GM23338 (cell line): ENCODE data around the gene TRAM2. TPM values are rescaled to one million over a fixed set of nuclear protein-coding genes. Genes with fewer than 3 reads are reported as not detected.

Source experiments
- ATAC-seq: fragments of 200-7000 bp; cut with Tn5 transposase; 3 replicates; pipeline ENCODE4 v1.9.1; 2020
- DNase-seq: peaks from one replicate; pipeline ENCODE4 v3.0.0-alpha.2; 2015; ENCODE audit warnings: low spot score
- H2AFZ ChIP-seq: fragments of 200-600 bp; sonication (generic); 2 replicates; pipeline ENCODE4 v1.8.0; 2016; ENCODE audit warnings: antibody characterized with exemption, mild to moderate bottlenecking, moderate library complexity
- H3F3A ChIP-seq: fragments of 200-600 bp; sonication (generic); replicated peaks from 2 replicates; pipeline ENCODE4 v1.8.0; 2017; ENCODE audit warnings: antibody characterized with exemption, mixed run types, low read depth
- H3K27ac ChIP-seq: fragments of 200-600 bp; sonication (generic); 2 replicates; pipeline ENCODE4 v1.6.1; 2016; ENCODE audit warnings: low read depth
- H3K27me3 ChIP-seq: fragments of 200-600 bp; sonication (generic); 2 replicates; pipeline ENCODE4 v1.8.0; 2016; ENCODE audit warnings: mild to moderate bottlenecking, mixed run types, moderate library complexity; ENCODE audit not compliant: insufficient read depth
- H3K36me3 ChIP-seq: fragments of 200-600 bp; sonication (generic); 2 replicates; pipeline ENCODE4 v1.8.0; 2016; ENCODE audit warnings: mild to moderate bottlenecking; ENCODE audit not compliant: insufficient read depth
- H3K4me1 ChIP-seq: fragments of 200-600 bp; sonication (generic); 2 replicates; pipeline ENCODE4 v1.8.0; 2016; ENCODE audit warnings: mild to moderate bottlenecking, moderate library complexity; ENCODE audit not compliant: insufficient read depth
- H3K4me2 ChIP-seq: fragments of 200-600 bp; sonication (generic); 2 replicates; pipeline ENCODE4 v1.7.1; 2017; ENCODE audit warnings: mixed run types
- H3K4me3 ChIP-seq: fragments of 200-600 bp; sonication (generic); 2 replicates; pipeline ENCODE4 v1.6.1; 2016; ENCODE audit warnings: mixed run types
- H3K79me2 ChIP-seq: fragments of 200-600 bp; sonication (generic); replicated peaks from 2 replicates; pipeline ENCODE4 v1.8.0; 2017; ENCODE audit warnings: mild to moderate bottlenecking; ENCODE audit not compliant: insufficient read depth
- H3K9me2 ChIP-seq: fragments of 200-600 bp; sonication (generic); 2 replicates; pipeline ENCODE4 v1.8.0; 2017; ENCODE audit not compliant: insufficient read depth
- H4K20me1 ChIP-seq: fragments of 200-600 bp; sonication (generic); replicated peaks from 2 replicates; pipeline ENCODE4 v1.8.0; 2017; ENCODE audit warnings: mild to moderate bottlenecking; ENCODE audit not compliant: insufficient read depth
- H3K27ac Mint-ChIP-seq: 2 replicates; pipeline ENCODE4 v1.8.0; 2020; ENCODE audit warnings: inconsistent platforms, mild to moderate bottlenecking, moderate library complexity, mixed read lengths
- H3K27me3 Mint-ChIP-seq: 3 replicates; pipeline ENCODE4 v1.8.0; 2022; ENCODE audit warnings: low read depth, mild to moderate bottlenecking, moderate library complexity, mixed read lengths, inconsistent platforms; ENCODE audit not compliant: insufficient read depth, poor library complexity
- H3K36me3 Mint-ChIP-seq: 3 replicates; pipeline ENCODE4 v1.8.0; 2021; ENCODE audit warnings: low read depth, mild to moderate bottlenecking, inconsistent platforms, moderate library complexity, mixed read lengths
- H3K4me1 Mint-ChIP-seq: 3 replicates; pipeline ENCODE4 v1.8.0; 2020; ENCODE audit warnings: mild to moderate bottlenecking, inconsistent platforms, mixed read lengths
- H3K4me3 Mint-ChIP-seq: 3 replicates; pipeline ENCODE4 v1.8.0; 2021; ENCODE audit warnings: moderate library complexity, mild to moderate bottlenecking, inconsistent platforms, mixed read lengths
- H3K9me3 Mint-ChIP-seq: 3 replicates; pipeline ENCODE4 v1.8.0; 2020; ENCODE audit warnings: moderate library complexity, mild to moderate bottlenecking, inconsistent platforms, mixed read lengths
- CREB1 ChIP-seq: fragments of 250-450 bp; sonication (Bioruptor Pico); IDR thresholded peaks from 2 replicates; pipeline ENCODE4 v1.5.0; 2020; ENCODE audit warnings: low read depth, mild to moderate bottlenecking, moderate library complexity
- CTCF ChIP-seq, 2 experiments: fragments of 200-600 bp in 1 of 2; sonication (generic) in 1 of 2; conservative IDR thresholded peaks; 2 replicates each; pipeline versions ENCODE4 v1.5.1 to v1.6.1; 2016 to 2017; ENCODE audit warnings: antibody characterized with exemption in 2 of 2, low read depth in 2 of 2, mild to moderate bottlenecking in 2 of 2, moderate library complexity in 1 of 2
- EZH2 ChIP-seq: fragments of 200-600 bp; sonication (generic); IDR thresholded peaks from one replicate; pipeline ENCODE4 v1.8.0; 2017; ENCODE audit warnings: antibody characterized with exemption, mild to moderate bottlenecking, low read depth; ENCODE audit not compliant: unreplicated experiment
- EZH2phosphoT487 ChIP-seq: fragments of 200-600 bp; sonication (generic); IDR thresholded peaks from one replicate; pipeline ENCODE4 v1.8.1; 2018; ENCODE audit warnings: antibody characterized with exemption; ENCODE audit not compliant: unreplicated experiment
- JUNB ChIP-seq: IDR thresholded peaks from one replicate; pipeline ENCODE4 v1.6.1; 2016; ENCODE audit warnings: antibody characterized with exemption; ENCODE audit not compliant: unreplicated experiment
- NANOG ChIP-seq: IDR thresholded peaks from 2 replicates; pipeline ENCODE4 v1.6.1; 2016; ENCODE audit warnings: antibody characterized with exemption, borderline replicate concordance
- POLR2AphosphoS5 ChIP-seq: IDR thresholded peaks from 2 replicates; pipeline ENCODE4 v1.6.1; 2016; ENCODE audit warnings: antibody characterized with exemption, low read depth
- STAT1 ChIP-seq: IDR thresholded peaks from one replicate; pipeline ENCODE4 v1.6.1; 2016; ENCODE audit warnings: antibody characterized with exemption; ENCODE audit not compliant: unreplicated experiment
- ZNF114 ChIP-seq: fragments of 250-450 bp; sonication (Bioruptor Pico); IDR thresholded peaks from 2 replicates; pipeline ENCODE4 v1.5.0; 2020; ENCODE audit warnings: mild to moderate bottlenecking, moderate library complexity
- ZNF331 ChIP-seq: fragments of 250-450 bp; sonication (Bioruptor Pico); IDR thresholded peaks from 2 replicates; pipeline ENCODE4 v1.5.0; 2020; ENCODE audit warnings: low read depth, mild to moderate bottlenecking, moderate library complexity
- ZNF462 ChIP-seq: fragments of 250-450 bp; sonication (Bioruptor Pico); IDR thresholded peaks from 2 replicates; pipeline ENCODE4 v1.5.0; 2020; ENCODE audit warnings: mild to moderate bottlenecking, moderate library complexity
- polyA plus RNA-seq: library from polyadenylated mRNA; unstranded; fragments of >200 nt; fragmentation: Nextera tagmentation; extraction: Ambion mirVana; gene quantifications from 2 replicates; pipeline ENCODE4 v1.2.1, GENCODE V29; 2016
- total RNA-seq: library from RNA; depleted of rRNA; stranded (reverse); fragments of >200 nt; shearing (Covaris generic); gene quantifications from 2 replicates; pipeline ENCODE4 v1.2.3, GENCODE V29; 2014
- TF ChIP-seq, protein P1 (sequence below): IDR thresholded peaks from 2 replicates; pipeline ENCODE4 v1.6.1; 2016; ENCODE audit warnings: antibody characterized with exemption
- TF ChIP-seq, protein P2 (sequence below): IDR thresholded peaks from one replicate; pipeline ENCODE4 v1.6.1; 2018; ENCODE audit warnings: antibody characterized with exemption; ENCODE audit not compliant: unreplicated experiment

The TRAM2 gene
- total and polyA plus RNA-seq, 2 experiments from 2014 or later = 4.0 to 14.0 TPM

DNA sequence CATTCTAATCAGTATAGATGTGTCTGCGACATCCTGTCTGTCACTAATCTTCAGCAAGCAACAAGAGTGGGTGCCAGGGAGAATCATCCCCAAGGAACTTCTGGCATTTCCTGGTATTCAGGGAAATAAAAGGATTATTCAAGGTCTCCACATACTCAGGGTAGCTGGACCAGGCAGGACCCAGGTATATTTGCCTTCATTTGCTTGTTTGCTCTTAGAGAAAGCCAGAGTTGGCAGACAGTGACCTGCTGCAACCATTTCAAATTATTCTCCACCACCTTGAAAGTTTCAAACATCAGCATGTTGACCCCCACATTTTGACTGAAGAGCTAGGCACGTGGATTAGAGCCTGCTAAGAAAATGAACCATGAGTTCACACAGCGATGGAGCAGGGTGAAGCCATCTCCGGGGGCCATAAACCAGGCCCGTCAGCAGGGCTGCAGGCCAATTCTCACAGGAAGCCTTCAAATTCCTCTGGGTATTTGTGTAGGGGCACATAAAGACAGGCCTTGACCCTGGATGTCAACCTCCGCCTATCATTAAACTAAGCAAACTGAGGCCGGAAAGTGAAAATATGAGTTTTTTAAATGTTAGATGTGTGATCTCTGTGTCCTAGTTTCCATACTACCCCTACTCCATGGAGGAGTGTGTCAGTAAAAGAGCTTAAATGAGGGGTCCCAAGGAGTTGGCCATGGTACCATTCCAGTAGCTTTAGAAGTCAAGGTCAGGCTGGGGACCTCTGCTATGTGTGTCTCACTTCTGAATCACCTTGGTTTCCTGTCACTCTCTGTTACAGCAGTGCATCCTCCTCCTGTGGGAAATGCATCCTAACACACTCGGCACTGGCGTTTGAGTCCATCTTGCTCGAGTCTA, 32.9 kb downstream of the TRAM2 start:
- Histone ChIP-seq H2AFZ (no peak overlapping the region), H4K20me1 (0 out of 2 replicates have a peak, but pooled peaks cover 3% of the 10 kb centered on the region), H3K27me3 (no peaks in the 10 kb centered on the region), H3K79me2 (peaks cover 49% of the 10 kb centered on the region), H3K4me3 (no peak overlapping the region), H3K4me2 (peak overlapping the region; percentile 11), H3K9me2 (peaks cover 5% of the 10 kb centered on the region), H3K4me1 (peaks cover 38% of the 10 kb centered on the region), H3K27ac (peak overlapping the region; percentile 42), H3K36me3 (no peaks in the 10 kb centered on the region), H3F3A (no peaks in the 10 kb centered on the region)
- no peak overlapping the region for H3K27ac Mint-ChIP-seq
- H3K36me3 Mint-ChIP-seq = no peaks in the 10 kb centered on the region
- no peaks in the 10 kb centered on the region for H3K9me3 Mint-ChIP-seq
- TF ChIP-seq ZNF462 (no peak), JUNB (no peak), CREB1 (no peak), EZH2phosphoT487 (no peak), ZNF114 (CRISPR knock-in tag) (no peak), POLR2AphosphoS5 (no peak), NANOG (no peak), EZH2 (no peak), STAT1 (no peak), CTCF (conservative IDR thresholded peaks at IDR 0.05; ENCODE audit: low read depth in 2 of 2) (no peak), ZNF331 (CRISPR knock-in tag) (no peak)
- TF ChIP-seq, protein P1, sequence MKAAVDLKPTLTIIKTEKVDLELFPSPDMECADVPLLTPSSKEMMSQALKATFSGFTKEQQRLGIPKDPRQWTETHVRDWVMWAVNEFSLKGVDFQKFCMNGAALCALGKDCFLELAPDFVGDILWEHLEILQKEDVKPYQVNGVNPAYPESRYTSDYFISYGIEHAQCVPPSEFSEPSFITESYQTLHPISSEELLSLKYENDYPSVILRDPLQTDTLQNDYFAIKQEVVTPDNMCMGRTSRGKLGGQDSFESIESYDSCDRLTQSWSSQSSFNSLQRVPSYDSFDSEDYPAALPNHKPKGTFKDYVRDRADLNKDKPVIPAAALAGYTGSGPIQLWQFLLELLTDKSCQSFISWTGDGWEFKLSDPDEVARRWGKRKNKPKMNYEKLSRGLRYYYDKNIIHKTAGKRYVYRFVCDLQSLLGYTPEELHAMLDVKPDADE = no peak
- TF ChIP-seq, protein P2, sequence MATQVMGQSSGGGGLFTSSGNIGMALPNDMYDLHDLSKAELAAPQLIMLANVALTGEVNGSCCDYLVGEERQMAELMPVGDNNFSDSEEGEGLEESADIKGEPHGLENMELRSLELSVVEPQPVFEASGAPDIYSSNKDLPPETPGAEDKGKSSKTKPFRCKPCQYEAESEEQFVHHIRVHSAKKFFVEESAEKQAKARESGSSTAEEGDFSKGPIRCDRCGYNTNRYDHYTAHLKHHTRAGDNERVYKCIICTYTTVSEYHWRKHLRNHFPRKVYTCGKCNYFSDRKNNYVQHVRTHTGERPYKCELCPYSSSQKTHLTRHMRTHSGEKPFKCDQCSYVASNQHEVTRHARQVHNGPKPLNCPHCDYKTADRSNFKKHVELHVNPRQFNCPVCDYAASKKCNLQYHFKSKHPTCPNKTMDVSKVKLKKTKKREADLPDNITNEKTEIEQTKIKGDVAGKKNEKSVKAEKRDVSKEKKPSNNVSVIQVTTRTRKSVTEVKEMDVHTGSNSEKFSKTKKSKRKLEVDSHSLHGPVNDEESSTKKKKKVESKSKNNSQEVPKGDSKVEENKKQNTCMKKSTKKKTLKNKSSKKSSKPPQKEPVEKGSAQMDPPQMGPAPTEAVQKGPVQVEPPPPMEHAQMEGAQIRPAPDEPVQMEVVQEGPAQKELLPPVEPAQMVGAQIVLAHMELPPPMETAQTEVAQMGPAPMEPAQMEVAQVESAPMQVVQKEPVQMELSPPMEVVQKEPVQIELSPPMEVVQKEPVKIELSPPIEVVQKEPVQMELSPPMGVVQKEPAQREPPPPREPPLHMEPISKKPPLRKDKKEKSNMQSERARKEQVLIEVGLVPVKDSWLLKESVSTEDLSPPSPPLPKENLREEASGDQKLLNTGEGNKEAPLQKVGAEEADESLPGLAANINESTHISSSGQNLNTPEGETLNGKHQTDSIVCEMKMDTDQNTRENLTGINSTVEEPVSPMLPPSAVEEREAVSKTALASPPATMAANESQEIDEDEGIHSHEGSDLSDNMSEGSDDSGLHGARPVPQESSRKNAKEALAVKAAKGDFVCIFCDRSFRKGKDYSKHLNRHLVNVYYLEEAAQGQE = no peak
- DNase-seq (peak; percentile 32), ATAC-seq (0 out of 3 replicates have a peak, but pooled peaks have one; percentile 20)
- H3K4me3 Mint-ChIP-seq = no peak overlapping the region; the same call in 2 of the 3 replicates
- H3K27me3 Mint-ChIP-seq = peaks cover 7% of the 10 kb centered on the region
- peaks cover 54% of the 10 kb centered on the region for H3K4me1 Mint-ChIP-seq
